H1 (cell line): ENCODE measurements around the gene TRIM29.

Experiments used
- ATF2 ChIP-seq: IDR thresholded peaks from 2 replicates; pipeline ENCODE4 v1.6.1; 2012; ENCODE audit warnings: low read length, inconsistent platforms
- CHD1 ChIP-seq: IDR thresholded peaks from 2 replicates; pipeline ENCODE4 v1.6.1; 2012; ENCODE audit warnings: low read depth, low read length, improper control_type of control experiment
- GABPA ChIP-seq: IDR thresholded peaks from 2 replicates; pipeline ENCODE4 v1.6.1; 2011; ENCODE audit warnings: mild to moderate bottlenecking, low read length, moderate library complexity, borderline replicate concordance; ENCODE audit not compliant: insufficient read depth
- JUN ChIP-seq: IDR thresholded peaks from 2 replicates; pipeline ENCODE4 v1.6.1; 2011; ENCODE audit warnings: low read depth, mild to moderate bottlenecking, improper control_type of control experiment, low read length
- MAFK ChIP-seq: IDR thresholded peaks from 2 replicates; pipeline ENCODE4 v1.6.1; 2012; ENCODE audit warnings: low read depth, mild to moderate bottlenecking, improper control_type of control experiment, low read length
- RBBP5 ChIP-seq: IDR thresholded peaks from 2 replicates; pipeline ENCODE4 v1.7.1; 2012; ENCODE audit warnings: low read depth, mild to moderate bottlenecking, inconsistent platforms, low read length, moderate library complexity, borderline replicate concordance
- SP2 ChIP-seq: IDR thresholded peaks from 2 replicates; pipeline ENCODE4 v1.6.1; 2012; ENCODE audit warnings: mild to moderate bottlenecking, low read length, inconsistent platforms
- SUZ12 ChIP-seq: fragments of 200-600 bp; sonication (generic); IDR thresholded peaks from 2 replicates; pipeline ENCODE4 v1.6.1; 2012; ENCODE audit warnings: mild to moderate bottlenecking, inconsistent platforms, low read length, moderate library complexity, mixed read lengths
- TF ChIP-seq, protein P1 (sequence below), 3 experiments: IDR thresholded peaks; 1 replicate in 2 of 3; 2 replicates in 1 of 3; pipeline versions ENCODE4 v1.5.1 to v1.6.1; 2011; ENCODE audit warnings: low read length in 3 of 3, mild to moderate bottlenecking in 3 of 3, inconsistent platforms in 2 of 3, low read depth in 1 of 3, moderate library complexity in 1 of 3; ENCODE audit not compliant: insufficient read depth in 1 of 3; ENCODE audit errors: control extremely low read depth in 1 of 3

DNA sequence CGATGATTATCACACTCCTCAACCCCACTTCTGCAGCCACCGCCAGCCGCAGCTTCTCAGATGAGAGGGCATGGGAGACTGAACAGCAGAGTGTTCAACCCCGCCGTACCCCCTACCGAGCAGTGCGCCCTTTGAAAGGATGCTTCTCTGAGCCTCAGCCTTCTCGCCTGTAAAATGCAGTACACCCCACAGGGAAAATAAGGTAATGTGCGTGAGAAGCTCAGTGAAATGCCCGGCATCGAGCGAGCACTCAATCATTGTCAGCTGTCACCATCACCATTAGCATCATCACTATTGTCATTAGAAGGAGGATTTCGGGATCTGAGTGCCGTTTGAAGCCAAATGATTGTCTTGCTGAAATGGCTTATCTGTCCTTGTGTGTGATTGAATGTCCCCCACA is 13.6 kb downstream of the TRIM29 start:
- TF ChIP-seq, protein P1, sequence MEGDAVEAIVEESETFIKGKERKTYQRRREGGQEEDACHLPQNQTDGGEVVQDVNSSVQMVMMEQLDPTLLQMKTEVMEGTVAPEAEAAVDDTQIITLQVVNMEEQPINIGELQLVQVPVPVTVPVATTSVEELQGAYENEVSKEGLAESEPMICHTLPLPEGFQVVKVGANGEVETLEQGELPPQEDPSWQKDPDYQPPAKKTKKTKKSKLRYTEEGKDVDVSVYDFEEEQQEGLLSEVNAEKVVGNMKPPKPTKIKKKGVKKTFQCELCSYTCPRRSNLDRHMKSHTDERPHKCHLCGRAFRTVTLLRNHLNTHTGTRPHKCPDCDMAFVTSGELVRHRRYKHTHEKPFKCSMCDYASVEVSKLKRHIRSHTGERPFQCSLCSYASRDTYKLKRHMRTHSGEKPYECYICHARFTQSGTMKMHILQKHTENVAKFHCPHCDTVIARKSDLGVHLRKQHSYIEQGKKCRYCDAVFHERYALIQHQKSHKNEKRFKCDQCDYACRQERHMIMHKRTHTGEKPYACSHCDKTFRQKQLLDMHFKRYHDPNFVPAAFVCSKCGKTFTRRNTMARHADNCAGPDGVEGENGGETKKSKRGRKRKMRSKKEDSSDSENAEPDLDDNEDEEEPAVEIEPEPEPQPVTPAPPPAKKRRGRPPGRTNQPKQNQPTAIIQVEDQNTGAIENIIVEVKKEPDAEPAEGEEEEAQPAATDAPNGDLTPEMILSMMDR (IDR thresholded peaks at IDR 0.05; ENCODE audit: control extremely low read depth in 1 of 3, insufficient read depth in 1 of 3, low read depth in 1 of 3, low read length in 3 of 3), result no peak
- TF ChIP-seq GABPA (no peak), CHD1 (no peak), JUN (no peak), SP2 (no peak), ATF2 (no peak), SUZ12 (no peak), MAFK (no peak), RBBP5 (no peak)
